ENCODE measurements around the gene SPEN.
"Not testable (repeated sequence)": the region's sequence is repeated elsewhere in the genome, so short reads cannot be mapped to it uniquely, and the experiment has no call there.

Gene SPEN

DNA sequence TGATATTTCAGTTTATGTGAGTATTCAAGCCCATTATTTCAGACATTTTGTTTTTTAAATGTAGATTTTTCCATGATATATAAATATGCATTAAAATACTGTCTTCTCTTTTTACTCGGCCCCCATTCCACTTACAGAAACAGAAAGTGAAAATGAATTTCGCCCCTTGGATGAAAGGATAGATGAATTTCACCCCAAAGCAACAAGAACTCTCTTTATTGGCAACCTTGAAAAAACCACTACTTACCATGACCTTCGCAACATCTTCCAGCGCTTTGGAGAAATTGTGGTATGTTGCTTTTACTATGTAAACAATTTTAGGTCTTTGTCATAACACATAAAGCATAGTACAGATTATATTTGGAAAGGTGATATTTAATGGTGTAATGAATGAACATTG is 68.5 kb downstream of the SPEN start:
- H3K4me3 ChIP-seq (ENCODE audit: low read depth, low read length): no peak overlapping the region
- in situ Hi-C loops (cut with HindIII; ENCODE audit: low sequenced_read_pairs): no loop called here
- peak; percentile 48 for DNase-seq (ENCODE audit: low read depth, low spot score)
- TF ChIP-seq, protein P1, sequence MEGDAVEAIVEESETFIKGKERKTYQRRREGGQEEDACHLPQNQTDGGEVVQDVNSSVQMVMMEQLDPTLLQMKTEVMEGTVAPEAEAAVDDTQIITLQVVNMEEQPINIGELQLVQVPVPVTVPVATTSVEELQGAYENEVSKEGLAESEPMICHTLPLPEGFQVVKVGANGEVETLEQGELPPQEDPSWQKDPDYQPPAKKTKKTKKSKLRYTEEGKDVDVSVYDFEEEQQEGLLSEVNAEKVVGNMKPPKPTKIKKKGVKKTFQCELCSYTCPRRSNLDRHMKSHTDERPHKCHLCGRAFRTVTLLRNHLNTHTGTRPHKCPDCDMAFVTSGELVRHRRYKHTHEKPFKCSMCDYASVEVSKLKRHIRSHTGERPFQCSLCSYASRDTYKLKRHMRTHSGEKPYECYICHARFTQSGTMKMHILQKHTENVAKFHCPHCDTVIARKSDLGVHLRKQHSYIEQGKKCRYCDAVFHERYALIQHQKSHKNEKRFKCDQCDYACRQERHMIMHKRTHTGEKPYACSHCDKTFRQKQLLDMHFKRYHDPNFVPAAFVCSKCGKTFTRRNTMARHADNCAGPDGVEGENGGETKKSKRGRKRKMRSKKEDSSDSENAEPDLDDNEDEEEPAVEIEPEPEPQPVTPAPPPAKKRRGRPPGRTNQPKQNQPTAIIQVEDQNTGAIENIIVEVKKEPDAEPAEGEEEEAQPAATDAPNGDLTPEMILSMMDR (IDR thresholded peaks at IDR 0.05; ENCODE audit: low read depth, low read length): no peak

GRCh38 chr1:15916417-15916816 is 68.9 kb downstream of the SPEN start:
- no peak for DNase-seq (ENCODE audit: low read depth, low spot score)
- TF ChIP-seq, protein P1 (IDR thresholded peaks at IDR 0.05; ENCODE audit: low read depth, low read length): no peak
- in situ Hi-C loops (cut with HindIII; ENCODE audit: low sequenced_read_pairs): no loop called here
- no peak overlapping the region for H3K4me3 ChIP-seq (ENCODE audit: low read depth, low read length)

GRCh38 chr1:15916916-15917315 is 69.4 kb downstream of the SPEN start:
- TF ChIP-seq, protein P1 (IDR thresholded peaks at IDR 0.05; ENCODE audit: low read depth, low read length): no peak
- in situ Hi-C loops (cut with HindIII; ENCODE audit: low sequenced_read_pairs): no loop called here
- no peak overlapping the region for H3K4me3 ChIP-seq (ENCODE audit: low read depth, low read length)
- DNase-seq (ENCODE audit: low read depth, low spot score): no peak

- peak; percentile 82 for DNase-seq (ENCODE audit: low read depth, low spot score)
- TF ChIP-seq, protein P1 (IDR thresholded peaks at IDR 0.05; ENCODE audit: low read depth, low read length): no peak
- no peak overlapping the region for H3K4me3 ChIP-seq (ENCODE audit: low read depth, low read length)
- in situ Hi-C loops (cut with HindIII; ENCODE audit: low sequenced_read_pairs): no loop called here
Measured at GRCh38 chr1:15918962-15919715, 71.6 kb downstream of the SPEN start.

DNA sequence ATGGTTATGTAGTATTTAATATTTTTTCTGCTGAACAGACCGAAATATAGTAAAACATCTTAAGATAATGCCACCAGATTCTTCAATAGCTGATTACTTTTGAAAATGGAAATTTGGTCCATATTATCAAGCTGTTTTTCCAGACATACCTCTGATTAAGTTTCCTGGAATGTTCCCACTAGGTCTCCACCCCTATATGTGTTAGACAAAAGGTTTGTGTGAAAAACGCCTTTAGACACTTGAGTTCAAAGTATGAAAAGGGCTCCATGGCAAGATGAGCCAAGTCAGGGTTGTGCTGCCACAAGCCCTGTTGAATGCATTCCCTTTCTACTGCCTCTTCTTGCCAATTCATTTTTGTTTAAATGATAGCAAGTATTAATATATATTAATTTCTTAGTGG is 75.7 kb downstream of the SPEN start:
- peak; percentile 71 for DNase-seq (ENCODE audit: low read depth, low spot score)
- H3K4me3 ChIP-seq (ENCODE audit: low read depth, low read length): no peak overlapping the region
- TF ChIP-seq, protein P1 (IDR thresholded peaks at IDR 0.05; ENCODE audit: low read depth, low read length): no peak
- in situ Hi-C loops (cut with HindIII; ENCODE audit: low sequenced_read_pairs): no loop called here

- DNase-seq (ENCODE audit: low read depth, low spot score); H3K4me3 ChIP-seq (ENCODE audit: low read depth, low read length); in situ Hi-C loops (cut with HindIII; ENCODE audit: low sequenced_read_pairs): not testable (repeated sequence)
Measured at GRCh38 chr1:15926448-15926847, 78.9 kb downstream of the SPEN start.

Measured in astrocyte of the spinal cord (primary cell).